Measurements from ENCODE around the gene PDE1A. TPM values are rescaled to one million over a fixed set of nuclear protein-coding genes. Genes with fewer than 3 reads are reported as not detected.
"Not testable (repeated sequence)": the region's sequence is repeated elsewhere in the genome, so short reads cannot be mapped to it uniquely, and the experiment has no call there.

The PDE1A gene
- total RNA-seq, 1 experiment from 2014 or later: not detected

GRCh38 chr2:182280118-182280517 lies 146.7 kb downstream of the PDE1A start:
- H3K4me1 Mint-ChIP-seq (ENCODE audit: low read depth, unreplicated experiment): no peaks in the 10 kb centered on the region
- CTCF ChIA-PET: no interaction called here
- no peak overlapping the region for H3K4me3 ChIP-seq (ENCODE audit: low read depth, low read length)

GRCh38 chr2:182276662-182277061 lies 150.2 kb downstream of the PDE1A start:
- H3K36me3 Mint-ChIP-seq (ENCODE audit: insufficient read depth, unreplicated experiment); H3K4me1 ChIP-seq; H3K27me3 ChIP-seq (replicated peaks; ENCODE audit: control insufficient read depth, insufficient read depth, low read length); H3K36me3 ChIP-seq (ENCODE audit: control insufficient read depth, insufficient read depth, low read length); BruUV-seq (replicated peaks); intact Hi-C loops (cut with micrococcal nuclease; ENCODE audit: unreplicated experiment); H3K4me3 Mint-ChIP-seq (ENCODE audit: unreplicated experiment); CTCF ChIA-PET; POLR2A ChIA-PET; H3K4me1 Mint-ChIP-seq (ENCODE audit: low read depth, unreplicated experiment); H3K4me3 ChIP-seq (ENCODE audit: low read depth, low read length); H3K9me3 ChIP-seq; H3K27me3 Mint-ChIP-seq (ENCODE audit: insufficient read depth, unreplicated experiment); H3K27ac Mint-ChIP-seq (ENCODE audit: unreplicated experiment): not testable (repeated sequence)
- peaks cover 37% of the 10 kb centered on the region for H3K9me3 Mint-ChIP-seq (ENCODE audit: unreplicated experiment)
- peak in 1 of 2 experiments; percentile 6 for DNase-seq

More at GRCh38 chr2:182280118-182280517, 146.7 kb downstream of the PDE1A start:
- H3K4me1 ChIP-seq: no peaks in the 10 kb centered on the region
- no peak for TF ChIP-seq CTCF (IDR thresholded peaks at IDR 0.05; ENCODE audit: insufficient read depth in 1 of 2, low read depth in 1 of 2, low read length in 1 of 2, severe bottlenecking in 1 of 2, unreplicated experiment in 1 of 2)
- peaks cover 5% of the 10 kb centered on the region; the same call in 1 of the 2 replicates for H3K9me3 ChIP-seq
- DNase-seq: no peak
- Mint-ChIP-seq H3K36me3 (ENCODE audit: insufficient read depth, unreplicated experiment) (no peaks in the 10 kb centered on the region), H3K9me3 (ENCODE audit: unreplicated experiment) (peaks cover 29% of the 10 kb centered on the region), H3K27ac (ENCODE audit: unreplicated experiment) (no peak overlapping the region), H3K27me3 (ENCODE audit: insufficient read depth, unreplicated experiment) (no peaks in the 10 kb centered on the region), H3K4me3 (ENCODE audit: unreplicated experiment) (no peak overlapping the region)
- no peaks in the 10 kb centered on the region for H3K27me3 ChIP-seq (replicated peaks; ENCODE audit: control insufficient read depth, insufficient read depth, low read length)
- no peaks in the 10 kb centered on the region for H3K36me3 ChIP-seq (ENCODE audit: control insufficient read depth, insufficient read depth, low read length)
- POLR2A ChIA-PET: no interaction called here
- no TSS peak for BruUV-seq (replicated peaks)
- intact Hi-C loops (cut with micrococcal nuclease; ENCODE audit: unreplicated experiment): no loop called here

DNA sequence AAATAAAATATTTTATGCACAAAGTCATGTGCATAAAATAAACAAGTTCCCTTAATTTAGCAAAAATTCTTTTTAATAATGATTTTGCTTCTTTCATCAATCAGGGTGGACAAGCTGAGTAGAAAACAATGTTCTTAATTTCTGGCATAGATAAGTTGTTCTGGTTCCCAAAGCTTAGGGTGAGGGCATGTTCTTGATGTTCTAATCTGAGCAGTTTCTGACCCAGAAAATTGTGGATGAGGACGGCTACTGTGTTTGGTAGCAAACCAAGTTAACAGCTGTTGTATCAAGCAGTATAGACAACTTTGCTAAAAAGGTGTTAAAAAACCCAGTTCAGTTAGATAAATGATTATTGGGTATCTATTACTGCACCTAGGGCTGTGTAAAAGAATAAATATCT lies 158.9 kb downstream of the PDE1A start:
- no peak overlapping the region for H3K4me3 Mint-ChIP-seq (ENCODE audit: unreplicated experiment)
- no peaks in the 10 kb centered on the region for H3K4me1 Mint-ChIP-seq (ENCODE audit: low read depth, unreplicated experiment)
- H3K27me3 Mint-ChIP-seq (ENCODE audit: insufficient read depth, unreplicated experiment): peaks cover 4% of the 10 kb centered on the region
- BruUV-seq (replicated peaks): no TSS peak
- ChIA-PET CTCF (no interaction called here), POLR2A (no interaction called here)
- H3K27ac Mint-ChIP-seq (ENCODE audit: unreplicated experiment): no peak overlapping the region
- Histone ChIP-seq H3K9me3 (no peaks in the 10 kb centered on the region), H3K4me3 (ENCODE audit: low read depth, low read length) (no peak overlapping the region), H3K27me3 (replicated peaks; ENCODE audit: control insufficient read depth, insufficient read depth, low read length) (no peaks in the 10 kb centered on the region), H3K36me3 (ENCODE audit: control insufficient read depth, insufficient read depth, low read length) (no peaks in the 10 kb centered on the region), H3K4me1 (no peaks in the 10 kb centered on the region)
- H3K9me3 Mint-ChIP-seq (ENCODE audit: unreplicated experiment): no peaks in the 10 kb centered on the region
- TF ChIP-seq CTCF (IDR thresholded peaks at IDR 0.05; ENCODE audit: insufficient read depth in 1 of 2, low read depth in 1 of 2, low read length in 1 of 2, severe bottlenecking in 1 of 2, unreplicated experiment in 1 of 2): no peak
- no peaks in the 10 kb centered on the region for H3K36me3 Mint-ChIP-seq (ENCODE audit: insufficient read depth, unreplicated experiment)
- DNase-seq: no peak
- intact Hi-C loops (cut with micrococcal nuclease; ENCODE audit: unreplicated experiment): no loop called here

GRCh38 chr2:182266909-182267308 lies 159.9 kb downstream of the PDE1A start:
- Mint-ChIP-seq H3K9me3 (ENCODE audit: unreplicated experiment) (no peaks in the 10 kb centered on the region), H3K27ac (ENCODE audit: unreplicated experiment) (no peak overlapping the region), H3K4me1 (ENCODE audit: low read depth, unreplicated experiment) (no peaks in the 10 kb centered on the region), H3K27me3 (ENCODE audit: insufficient read depth, unreplicated experiment) (peaks cover 3% of the 10 kb centered on the region), H3K36me3 (ENCODE audit: insufficient read depth, unreplicated experiment) (no peaks in the 10 kb centered on the region), H3K4me3 (ENCODE audit: unreplicated experiment) (no peak overlapping the region)
- Histone ChIP-seq H3K36me3 (ENCODE audit: control insufficient read depth, insufficient read depth, low read length) (no peaks in the 10 kb centered on the region), H3K27me3 (replicated peaks; ENCODE audit: control insufficient read depth, insufficient read depth, low read length) (no peaks in the 10 kb centered on the region), H3K9me3 (no peaks in the 10 kb centered on the region), H3K4me3 (ENCODE audit: low read depth, low read length) (no peak overlapping the region), H3K4me1 (no peaks in the 10 kb centered on the region)
- ChIA-PET CTCF (no interaction called here), POLR2A (no interaction called here)
- intact Hi-C loops (cut with micrococcal nuclease; ENCODE audit: unreplicated experiment): no loop called here
- no TSS peak for BruUV-seq (replicated peaks)
- no peak for TF ChIP-seq CTCF (IDR thresholded peaks at IDR 0.05; ENCODE audit: insufficient read depth in 1 of 2, low read depth in 1 of 2, low read length in 1 of 2, severe bottlenecking in 1 of 2, unreplicated experiment in 1 of 2)
- DNase-seq: no peak
